ENCODE measurements around the gene PDLIM7.

PDLIM7 gene

DNA sequence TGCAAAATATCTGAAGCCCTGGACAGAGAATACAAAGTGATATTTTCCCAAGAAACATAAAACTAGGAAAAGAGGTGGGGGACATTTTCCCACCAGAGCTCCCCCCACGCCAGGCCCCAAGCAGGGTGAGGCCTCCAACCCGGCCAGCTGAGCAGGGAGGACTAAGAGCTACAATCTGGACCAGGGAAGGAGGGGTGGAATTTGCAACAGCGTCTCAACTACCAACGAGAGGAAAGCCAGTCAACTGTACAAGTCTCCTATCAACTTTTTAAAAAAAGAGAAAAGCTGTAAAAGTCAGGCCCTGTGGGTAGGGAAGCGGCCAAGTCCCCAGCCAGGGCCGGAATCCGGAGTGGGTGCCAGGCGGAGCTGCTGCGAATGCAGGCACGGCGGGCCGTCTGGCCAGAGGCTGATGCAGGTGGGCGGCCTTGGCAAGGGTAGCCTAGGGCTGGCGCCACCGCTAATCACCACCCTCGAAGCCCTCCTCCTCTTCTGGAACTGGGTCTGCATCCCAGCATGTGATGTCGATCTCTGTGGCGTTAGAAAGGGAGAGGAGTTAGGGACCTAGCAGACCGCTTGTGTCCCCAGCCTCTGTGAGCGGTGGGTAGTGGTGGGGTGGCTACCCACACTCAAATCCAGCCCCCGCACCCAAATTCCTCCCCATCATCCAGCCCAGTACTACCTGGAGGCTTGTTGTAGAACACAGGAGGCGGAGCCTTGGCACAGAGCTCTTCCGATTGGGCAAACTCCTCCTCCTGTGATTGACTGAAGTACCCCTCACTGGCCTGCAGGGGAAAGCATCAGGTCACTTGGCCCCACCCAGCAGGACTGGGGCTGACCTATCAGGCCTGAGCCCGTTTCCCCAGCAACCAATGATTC, 40.2 kb downstream of the PDLIM7 start:
- DNase-seq (ENCODE audit: low spot score), result peak; percentile 73

DNA sequence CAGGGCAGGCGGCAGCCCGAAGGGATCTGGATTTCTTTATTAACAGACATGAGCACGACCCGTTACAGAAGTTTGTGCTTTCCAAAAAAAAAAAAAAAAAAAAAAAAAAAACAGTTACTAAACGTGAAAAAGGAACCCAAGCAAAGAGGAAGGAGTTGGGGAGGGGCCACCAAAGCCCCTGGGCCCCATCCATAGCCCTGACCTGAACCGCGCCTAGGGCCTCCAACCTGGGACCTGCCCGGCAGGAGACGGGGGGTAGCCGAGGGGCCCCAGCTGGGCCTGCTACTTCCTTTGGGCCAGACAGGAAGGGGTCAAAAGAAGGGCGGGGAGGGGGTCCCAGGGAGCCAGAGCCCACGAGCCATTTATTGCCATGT, 40.8 kb downstream of the PDLIM7 start:
- DNase-seq (ENCODE audit: low spot score), result no peak

- peak; percentile 97 for DNase-seq (ENCODE audit: low spot score)
Observed at GRCh38 chr5:177455661-177456590, 41.5 kb downstream of the PDLIM7 start.

- DNase-seq (ENCODE audit: low spot score), result peak; percentile 91
Observed at GRCh38 chr5:177455036-177455660, 42.3 kb downstream of the PDLIM7 start.

- DNase-seq (ENCODE audit: low spot score), result peak; percentile 93
Observed at GRCh38 chr5:177454397-177455035, 42.9 kb downstream of the PDLIM7 start.

- DNase-seq (ENCODE audit: low spot score), result no peak
Observed at GRCh38 chr5:177453852-177454396, 43.5 kb downstream of the PDLIM7 start.

DNA sequence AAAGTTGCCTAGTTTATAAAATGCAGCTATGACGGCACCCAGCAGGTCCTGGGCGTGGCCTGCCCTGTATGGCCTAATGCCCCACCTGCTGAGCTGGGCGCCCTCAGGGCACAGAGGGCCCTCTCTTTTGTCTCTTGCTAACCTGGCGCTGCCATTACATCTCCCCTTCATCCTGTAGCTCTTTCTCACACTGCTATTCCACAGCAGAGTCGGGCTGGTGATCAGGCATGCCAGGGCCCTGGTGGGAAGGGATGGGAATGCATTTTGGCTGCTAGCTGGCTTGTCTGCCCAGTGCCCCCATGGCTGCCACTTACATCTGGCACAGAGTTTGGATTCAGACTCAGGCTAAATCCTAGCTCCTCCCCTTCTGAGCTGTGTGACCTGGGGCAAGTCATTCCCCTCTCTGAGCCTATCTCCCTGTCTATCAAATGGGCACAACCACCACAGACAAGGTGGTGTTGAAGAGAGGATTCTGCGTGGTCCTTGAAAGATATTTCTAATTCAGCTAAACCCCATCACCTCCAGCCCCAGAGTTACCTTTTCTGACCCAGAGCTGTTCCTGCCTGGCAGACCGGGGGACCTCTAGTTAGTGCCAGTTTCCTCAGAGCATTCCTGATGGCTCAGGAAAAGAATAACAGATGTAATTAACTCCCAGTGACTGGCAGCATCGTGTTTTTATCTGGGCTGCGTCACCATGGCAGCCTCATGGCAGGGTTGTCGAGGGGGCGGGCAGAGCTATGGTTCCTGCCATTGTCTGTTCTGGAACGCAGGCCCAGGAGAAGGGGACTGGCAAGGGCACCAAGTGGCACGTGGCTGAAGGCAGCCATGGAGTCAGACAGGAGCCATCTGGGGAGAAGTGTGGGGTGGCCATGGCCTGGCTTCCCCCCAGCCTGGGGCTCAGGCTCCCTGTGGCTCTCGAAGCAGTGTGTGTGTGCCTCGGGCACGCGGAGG, 44.4 kb downstream of the PDLIM7 start:
- no peak for DNase-seq (ENCODE audit: low spot score)

- no peak for DNase-seq (ENCODE audit: low spot score)
Observed at GRCh38 chr5:177450667-177451424, 46.6 kb downstream of the PDLIM7 start.

- DNase-seq (ENCODE audit: low spot score), result no peak
Observed at GRCh38 chr5:177449140-177450061, 48.0 kb downstream of the PDLIM7 start.

DNA sequence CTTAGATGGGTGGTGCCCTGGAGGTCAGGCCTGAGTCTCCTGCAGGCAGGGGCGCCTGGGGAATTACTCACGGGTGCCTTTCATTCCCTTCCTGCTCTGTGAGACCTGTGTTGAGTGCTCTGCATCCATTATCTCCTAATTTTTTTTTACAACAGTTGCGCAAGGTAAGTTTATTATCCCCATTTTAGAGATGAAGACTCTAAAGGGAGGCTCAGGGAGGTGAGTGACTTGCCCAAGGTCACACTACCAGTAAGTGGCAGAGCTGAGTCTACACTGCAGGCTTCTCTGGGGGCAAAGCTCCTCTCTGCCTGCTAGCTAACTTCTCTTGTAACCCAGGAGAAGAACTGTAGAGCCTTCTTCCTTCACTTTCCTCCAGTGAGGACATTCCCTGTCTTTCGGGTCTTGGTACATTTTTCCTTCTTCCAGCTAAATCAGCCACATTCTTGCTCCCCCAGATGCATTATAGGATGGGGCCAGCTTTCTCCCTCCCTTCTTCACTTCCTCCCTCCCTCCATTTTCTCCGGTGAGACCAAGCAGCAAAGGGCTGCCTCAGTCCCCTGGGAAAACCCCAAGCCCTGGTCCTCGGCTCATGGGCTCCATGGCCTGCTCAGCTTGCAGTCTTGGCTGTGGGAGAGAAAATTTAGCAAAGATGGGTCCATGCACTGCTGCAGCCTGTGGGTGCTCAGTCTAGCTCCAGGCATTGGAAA, 49.0 kb downstream of the PDLIM7 start:
- no peak for DNase-seq (ENCODE audit: low spot score)

DNA sequence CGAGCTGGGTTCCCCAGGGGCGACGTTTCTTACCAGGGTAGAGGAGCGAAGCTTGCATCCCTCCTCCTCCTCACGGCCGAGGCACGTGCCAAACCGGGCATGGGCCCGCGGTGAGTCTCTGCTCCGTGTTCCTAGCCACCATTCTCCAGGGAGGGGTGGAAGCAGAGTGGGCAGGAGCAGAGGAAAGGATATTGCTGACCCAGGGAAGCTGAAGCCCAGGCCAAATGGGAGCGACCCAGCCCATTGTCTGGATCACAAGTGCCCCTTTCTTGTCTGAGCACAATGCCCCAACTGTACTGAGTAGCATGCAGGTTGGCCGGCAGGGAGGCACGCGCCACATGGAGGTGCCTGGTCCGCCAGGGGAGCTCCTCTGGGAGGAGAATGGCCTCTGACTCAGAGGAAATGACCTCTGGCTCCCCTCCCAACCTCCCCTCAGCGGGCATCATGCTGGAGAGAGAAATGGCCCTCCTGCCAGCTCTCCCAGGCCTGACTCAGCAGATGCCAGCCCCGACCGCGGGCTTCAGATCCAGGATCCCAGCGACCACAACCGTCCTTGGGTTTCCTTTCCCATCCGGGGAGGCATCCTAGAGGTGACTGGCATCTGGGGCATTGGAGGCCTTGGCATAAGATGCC, 49.7 kb downstream of the PDLIM7 start:
- no peak for DNase-seq (ENCODE audit: low spot score)

DNA sequence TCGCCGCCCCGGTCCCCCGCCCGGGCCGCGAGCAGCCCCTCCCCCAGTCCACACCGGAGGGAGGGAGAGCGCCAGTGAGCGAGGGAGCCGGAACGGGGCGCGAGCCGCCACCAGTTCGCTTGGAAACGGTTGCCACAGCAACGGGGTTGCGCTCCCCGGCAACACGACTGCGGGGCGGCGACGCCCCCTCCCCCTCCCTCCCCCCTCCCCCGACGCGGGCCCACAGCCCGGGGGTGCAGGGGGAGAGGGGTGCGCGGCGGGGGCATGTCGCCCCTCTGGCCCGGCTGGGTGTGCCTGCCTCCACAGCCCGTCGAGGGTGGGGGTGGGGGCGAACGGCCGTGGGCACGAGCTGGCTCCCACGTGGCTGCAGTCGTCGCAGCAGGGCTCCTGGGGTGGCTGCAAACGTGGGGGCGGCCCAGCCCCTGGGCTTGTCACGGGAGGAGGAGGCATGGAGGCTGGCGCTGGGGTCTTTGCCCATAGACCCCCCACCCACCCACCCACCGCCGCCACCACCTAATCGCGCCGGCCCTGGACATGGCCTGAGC, 50.3 kb downstream of the PDLIM7 start:
- DNase-seq (ENCODE audit: low spot score), result peak; percentile 66

- peak; percentile 61 for DNase-seq (ENCODE audit: low spot score)
Observed at GRCh38 chr5:177446200-177447065, 51.0 kb downstream of the PDLIM7 start, which contains the start of gene PRR7. Gene PRR7, plus strand, starts transcription at chr5:177446814. Its CDS starts 8,254 bp downstream, at chr5:177455068.

DNA sequence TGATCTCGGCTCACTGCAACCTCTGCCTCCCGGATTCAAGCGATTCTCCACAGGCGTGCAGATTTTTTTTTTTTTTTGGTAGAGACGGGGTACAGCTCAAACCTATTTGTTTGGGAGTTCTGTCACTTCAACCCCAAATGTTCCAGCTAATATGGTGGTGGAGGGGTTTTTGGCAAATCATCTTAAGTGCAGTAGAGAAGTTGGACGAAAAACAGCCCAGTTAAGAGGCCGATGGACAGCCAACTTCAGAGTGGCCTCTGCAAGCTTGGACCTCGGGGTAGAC, 51.5 kb downstream of the PDLIM7 start:
- no peak for DNase-seq (ENCODE audit: low spot score)

- DNase-seq (ENCODE audit: low spot score), result no peak
Observed at GRCh38 chr5:177445052-177445916, 52.1 kb downstream of the PDLIM7 start.
